Measurements from ENCODE around the gene RETN.

RETN gene

DNA sequence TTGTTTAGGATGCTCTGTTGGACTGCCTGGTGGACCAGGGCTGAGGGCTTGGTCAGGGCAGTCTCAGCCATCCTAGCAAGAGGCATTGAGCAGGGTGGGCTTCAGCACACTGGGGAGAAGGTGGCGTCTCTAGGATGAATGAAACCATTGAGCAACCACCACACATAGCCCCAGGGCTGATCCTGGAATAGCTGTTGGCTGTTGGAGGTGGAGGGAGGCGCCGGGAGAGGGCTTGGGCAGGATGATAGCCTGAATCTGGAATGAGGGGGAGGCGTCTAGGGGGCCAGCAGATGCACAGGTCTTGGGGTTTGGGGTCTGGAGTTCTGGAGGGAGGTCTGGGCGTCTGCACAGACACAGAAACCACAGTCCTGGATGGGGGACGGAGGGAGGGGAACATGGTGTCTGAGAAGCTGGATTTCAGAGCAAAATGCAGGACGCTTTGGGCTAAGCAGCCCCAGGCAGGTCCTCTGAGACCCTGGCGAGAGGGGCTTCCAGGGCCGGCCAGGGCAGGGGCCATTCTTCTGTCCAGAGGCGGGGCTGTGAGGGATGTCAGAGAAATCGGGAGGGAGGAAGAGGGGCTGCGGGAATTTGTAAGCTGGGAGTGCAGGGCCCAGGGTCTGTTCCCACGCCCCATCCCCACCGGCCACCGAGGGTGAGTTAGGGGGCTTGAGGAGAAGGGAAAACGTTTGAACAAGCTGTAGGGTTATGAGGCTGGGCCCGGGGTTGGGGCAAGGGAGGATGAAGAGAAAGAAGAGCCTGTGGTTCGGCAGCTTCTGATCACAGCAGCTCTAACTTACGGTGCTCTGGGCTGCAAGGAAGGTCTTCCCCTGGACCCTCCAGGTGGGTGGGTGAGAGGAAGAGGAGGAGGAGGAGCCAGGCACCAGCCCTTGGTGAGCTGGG, 16.9 kb downstream of the RETN start:
- DNase-seq, result no peak

- no peak for DNase-seq
Observed at GRCh38 chr19:7687177-7687576, 18.3 kb downstream of the RETN start.

GRCh38 chr19:7689165-7689564, 20.3 kb downstream of the RETN start:
- no peak for DNase-seq

DNA sequence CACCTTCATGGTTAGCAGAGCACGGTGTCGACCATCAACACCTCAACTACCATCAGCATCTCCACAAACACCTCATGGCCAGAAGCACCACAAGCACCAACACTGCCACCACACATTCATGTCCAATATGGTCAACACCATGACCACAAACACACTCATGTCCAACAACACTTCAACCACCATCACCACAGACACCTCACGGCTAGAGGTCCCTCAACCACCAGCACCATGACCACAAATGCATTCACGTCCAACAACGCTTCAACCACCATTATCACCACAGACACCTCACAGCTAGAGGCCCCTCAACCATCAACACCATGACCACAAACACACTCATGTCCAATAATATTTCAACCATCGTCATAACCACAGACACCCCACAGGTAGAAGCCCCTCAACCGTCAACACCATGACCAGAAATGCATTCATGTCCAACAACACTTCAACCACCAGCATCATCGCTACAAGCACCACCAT, 22.0 kb downstream of the RETN start:
- no peak for DNase-seq

GRCh38 chr19:7691497-7691896, 22.6 kb downstream of the RETN start:
- no peak for DNase-seq

DNA sequence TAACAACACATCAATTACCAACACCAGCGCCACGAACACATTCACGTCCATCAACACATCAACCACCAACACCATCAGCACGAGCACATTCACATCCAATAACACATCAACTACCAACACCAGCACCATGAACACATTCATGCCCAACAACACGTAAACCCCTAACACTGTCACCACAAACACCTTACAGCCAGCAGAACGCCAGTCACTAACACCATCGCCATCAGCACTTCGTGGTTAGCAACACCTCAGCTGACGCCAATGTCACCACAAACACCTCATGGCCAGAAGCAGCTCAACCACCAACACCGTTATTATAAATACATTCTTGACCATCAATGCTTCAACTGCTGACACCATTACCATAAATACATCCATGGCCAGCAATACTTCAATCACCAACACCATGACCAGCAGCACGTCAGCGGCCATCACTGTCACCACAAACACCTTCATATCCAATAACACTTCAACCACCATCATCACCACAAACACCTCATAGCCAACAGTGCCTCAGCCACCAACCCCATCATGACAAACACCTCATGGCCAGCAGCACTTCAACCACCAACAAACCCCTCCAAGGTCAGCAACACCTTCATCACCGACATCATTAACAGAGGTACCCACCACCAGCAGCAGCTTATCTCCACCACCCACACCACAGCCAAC, 23.7 kb downstream of the RETN start:
- DNase-seq, result no peak

GRCh38 chr19:7694499-7694898, 25.6 kb downstream of the RETN start:
- no peak for DNase-seq

DNA sequence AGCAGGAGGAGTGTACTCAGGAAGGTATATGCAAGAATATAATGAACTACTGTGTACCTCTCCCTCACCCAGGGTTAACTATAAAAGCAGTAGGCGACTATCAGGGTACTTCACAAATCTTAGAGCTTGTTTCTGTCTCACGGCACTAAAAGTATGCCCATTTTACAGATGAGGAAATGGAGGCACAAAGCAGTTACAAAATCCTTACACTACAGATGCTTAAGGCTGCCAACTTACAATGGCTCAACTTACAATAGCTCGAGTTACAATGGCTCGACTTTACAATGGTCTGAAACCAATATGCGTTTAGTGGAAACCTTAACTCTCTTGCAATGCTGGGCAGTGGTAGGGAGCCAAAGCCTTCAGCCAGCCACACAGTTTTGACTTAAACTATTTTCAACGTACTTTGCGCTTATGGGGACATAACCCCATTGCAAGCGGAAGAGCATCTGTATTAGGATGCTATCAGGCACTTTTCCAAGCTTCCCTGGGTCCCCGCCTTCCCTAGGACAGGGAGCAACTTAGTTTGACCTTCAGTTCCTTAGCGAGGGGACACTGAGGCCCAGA, 29.0 kb downstream of the RETN start:
- no peak for DNase-seq

GRCh38 chr19:7698583-7698982, 29.7 kb downstream of the RETN start:
- no peak for DNase-seq

DNA sequence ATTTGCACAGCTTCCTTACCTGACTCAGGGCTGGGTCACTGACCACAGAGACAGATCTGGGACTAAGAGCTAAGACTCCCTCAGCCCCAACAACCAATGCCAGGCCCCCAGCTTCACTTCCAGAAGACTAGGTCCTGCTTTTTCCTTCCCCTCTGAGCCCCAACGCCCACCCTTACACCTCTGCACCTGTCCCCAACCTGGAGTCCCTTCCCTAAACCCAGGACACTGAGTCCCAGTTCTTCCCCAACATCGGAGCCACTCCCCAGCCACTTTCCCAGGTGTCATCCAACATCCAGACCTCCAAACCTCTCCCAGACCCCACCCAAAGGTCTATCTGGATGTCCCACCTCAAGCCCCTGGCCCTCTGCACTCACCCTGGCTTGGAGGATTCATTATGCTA, 30.2 kb downstream of the RETN start:
- DNase-seq, result no peak

- no peak for DNase-seq
Observed at GRCh38 chr19:7699417-7700401, 30.9 kb downstream of the RETN start.

DNA sequence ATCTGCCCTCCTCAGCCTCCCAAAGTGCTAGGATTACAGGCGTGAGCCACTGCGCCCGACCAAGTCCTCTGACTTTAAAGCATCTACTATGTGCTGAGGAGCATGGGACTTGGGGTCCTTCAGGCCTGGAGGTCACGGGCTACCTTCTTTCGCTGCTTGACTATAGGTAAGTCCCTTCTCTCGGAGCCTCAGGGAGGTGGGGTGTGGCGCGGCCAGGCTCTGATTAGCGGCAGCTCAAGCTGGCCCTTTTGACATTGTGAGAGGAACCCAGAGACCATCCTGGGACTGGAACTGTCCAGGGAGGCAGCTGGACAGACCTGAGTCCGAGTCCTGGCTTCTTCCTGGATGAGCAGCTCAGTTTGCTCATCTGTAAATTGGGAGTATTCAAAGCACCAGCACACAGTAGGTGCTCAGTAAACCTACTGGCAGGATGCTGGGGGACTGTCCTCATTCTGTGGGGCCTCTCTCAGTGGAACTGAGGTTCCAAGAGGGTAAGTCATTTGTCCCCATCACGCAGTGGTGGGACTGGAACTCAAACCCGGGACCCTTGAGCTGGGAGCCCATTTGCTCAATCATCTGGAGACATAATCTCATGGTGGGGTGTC, 32.3 kb downstream of the RETN start:
- no peak for DNase-seq

DNA sequence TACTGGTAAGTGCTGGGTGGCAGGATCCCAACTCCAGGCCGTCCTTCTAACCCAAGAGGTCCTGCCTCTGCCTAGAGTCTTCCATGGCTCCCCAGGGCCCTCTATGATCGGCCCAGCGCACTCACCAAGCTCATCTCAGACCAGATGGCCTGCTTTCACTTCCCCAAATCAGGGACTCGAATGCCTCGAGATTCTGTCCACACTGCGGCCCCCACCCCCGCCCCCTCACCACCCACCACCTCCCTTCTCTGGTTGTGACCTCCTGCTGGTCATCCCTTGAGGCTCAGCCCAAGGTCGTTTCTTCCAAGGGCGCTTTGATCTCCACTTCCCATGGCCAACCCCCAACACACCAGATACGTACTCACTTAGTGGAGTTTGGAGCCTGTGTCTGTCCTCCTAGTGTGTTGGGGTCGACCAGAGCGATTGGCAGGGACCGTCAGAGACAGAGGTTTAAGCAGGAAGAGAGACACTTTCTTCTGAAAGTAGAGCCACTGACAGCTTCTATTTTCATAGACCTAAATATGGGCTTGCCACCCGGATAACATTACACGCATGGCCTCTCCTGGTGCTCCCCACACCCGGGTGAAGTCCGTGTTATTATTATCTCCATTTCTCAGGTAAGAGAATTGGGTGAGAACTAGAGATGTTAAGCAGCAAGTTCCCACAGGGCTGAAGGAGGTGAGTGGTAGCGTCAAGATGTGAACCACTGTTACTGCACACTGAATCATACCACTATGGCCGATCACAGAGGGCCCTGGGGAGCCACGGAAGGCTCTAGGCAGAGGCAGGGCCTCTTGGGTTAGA, 33.0 kb downstream of the RETN start, which contains the start of gene FCER2:
FCER2 (minus strand) TSS at position 478 of the 804 bp plus-strand sequence. CDS start 2,371 bp downstream, outside the sequence.
- DNase-seq, result no peak

DNA sequence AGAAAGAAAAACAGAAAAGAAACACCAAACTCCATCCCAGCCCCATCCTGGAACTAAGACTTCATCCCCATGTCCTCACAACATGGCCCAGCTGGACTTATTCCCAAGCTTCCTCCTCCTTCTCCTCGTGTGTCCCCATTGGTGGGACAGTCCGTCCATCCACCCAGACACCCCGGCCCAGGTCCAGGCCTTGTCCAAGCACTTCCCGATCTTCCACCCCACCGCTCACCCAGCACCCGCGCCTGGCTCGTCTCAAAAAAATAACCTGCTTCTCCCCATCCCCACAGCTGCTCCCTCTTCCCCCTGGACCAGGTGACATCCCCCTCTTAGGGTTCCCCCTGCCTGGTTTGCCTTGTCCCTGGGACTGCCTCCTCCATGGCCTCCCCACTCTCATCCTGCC, 34.5 kb downstream of the RETN start:
- DNase-seq, result no peak

- DNase-seq, result no peak
Observed at GRCh38 chr19:7704280-7705060, 35.6 kb downstream of the RETN start.

GRCh38 chr19:7705387-7706187, 36.7 kb downstream of the RETN start:
- no peak for DNase-seq

- DNase-seq, result no peak
Observed at GRCh38 chr19:7706188-7706954, 37.5 kb downstream of the RETN start.

GRCh38 chr19:7706955-7707456, 38.2 kb downstream of the RETN start:
- no peak for DNase-seq
